NCI-H526 treated with DMSO at 0.1 percent for 48 hours (cell line): ENCODE results near the gene FREM3.
"Not testable (repeated sequence)": the region's sequence is repeated elsewhere in the genome, so short reads cannot be mapped to it uniquely, and the experiment has no call there.

Source experiments
- DNase-seq: peaks from one replicate; lab custom pipeline; 2025; lab: John Stamatoyannopoulos, UW

Gene FREM3

GRCh38 chr4:143581331-143581946, 119.0 kb downstream of the FREM3 start:
- no peak for DNase-seq

DNA sequence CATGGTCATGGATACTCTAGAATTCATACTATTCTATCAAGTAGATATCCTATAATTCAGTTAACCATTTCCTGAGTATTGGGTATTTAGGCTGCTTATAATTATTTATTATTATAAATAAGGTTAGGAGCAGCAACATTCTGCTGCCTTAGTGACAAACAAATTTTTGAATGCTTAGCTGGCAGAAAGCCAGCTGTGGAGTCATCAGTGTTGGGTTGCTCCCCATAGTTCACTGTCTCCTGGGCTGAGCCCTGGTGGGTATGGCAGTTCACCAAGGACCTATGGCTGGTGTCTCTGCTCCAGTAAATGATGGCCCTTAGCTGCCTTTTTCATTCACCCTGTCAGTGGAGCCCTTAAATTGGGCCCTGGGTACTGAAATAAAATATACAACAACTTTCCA, 125.1 kb downstream of the FREM3 start:
- DNase-seq = no peak

- no peak for DNase-seq
Observed at GRCh38 chr4:143564472-143564871, 136.0 kb downstream of the FREM3 start.

DNA sequence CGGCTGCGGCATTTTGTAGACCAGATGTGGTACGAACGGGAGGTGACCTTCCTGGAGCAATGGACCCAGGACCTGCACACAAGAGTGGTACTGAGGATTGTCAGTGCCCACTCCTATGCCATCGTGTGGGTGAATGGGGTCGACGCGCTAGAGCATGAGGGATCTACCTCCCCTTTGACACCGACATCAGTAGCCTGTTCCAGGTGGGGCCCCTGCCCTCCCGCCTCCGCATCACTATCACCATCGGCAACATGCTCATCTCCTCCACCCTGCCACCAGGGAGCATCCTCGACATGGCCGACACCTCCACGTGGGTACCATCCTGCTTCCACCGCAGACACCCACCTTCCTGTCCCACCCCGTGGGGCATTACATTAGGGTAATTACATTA, 140.7 kb downstream of the FREM3 start:
- peak; percentile 10 for DNase-seq

DNA sequence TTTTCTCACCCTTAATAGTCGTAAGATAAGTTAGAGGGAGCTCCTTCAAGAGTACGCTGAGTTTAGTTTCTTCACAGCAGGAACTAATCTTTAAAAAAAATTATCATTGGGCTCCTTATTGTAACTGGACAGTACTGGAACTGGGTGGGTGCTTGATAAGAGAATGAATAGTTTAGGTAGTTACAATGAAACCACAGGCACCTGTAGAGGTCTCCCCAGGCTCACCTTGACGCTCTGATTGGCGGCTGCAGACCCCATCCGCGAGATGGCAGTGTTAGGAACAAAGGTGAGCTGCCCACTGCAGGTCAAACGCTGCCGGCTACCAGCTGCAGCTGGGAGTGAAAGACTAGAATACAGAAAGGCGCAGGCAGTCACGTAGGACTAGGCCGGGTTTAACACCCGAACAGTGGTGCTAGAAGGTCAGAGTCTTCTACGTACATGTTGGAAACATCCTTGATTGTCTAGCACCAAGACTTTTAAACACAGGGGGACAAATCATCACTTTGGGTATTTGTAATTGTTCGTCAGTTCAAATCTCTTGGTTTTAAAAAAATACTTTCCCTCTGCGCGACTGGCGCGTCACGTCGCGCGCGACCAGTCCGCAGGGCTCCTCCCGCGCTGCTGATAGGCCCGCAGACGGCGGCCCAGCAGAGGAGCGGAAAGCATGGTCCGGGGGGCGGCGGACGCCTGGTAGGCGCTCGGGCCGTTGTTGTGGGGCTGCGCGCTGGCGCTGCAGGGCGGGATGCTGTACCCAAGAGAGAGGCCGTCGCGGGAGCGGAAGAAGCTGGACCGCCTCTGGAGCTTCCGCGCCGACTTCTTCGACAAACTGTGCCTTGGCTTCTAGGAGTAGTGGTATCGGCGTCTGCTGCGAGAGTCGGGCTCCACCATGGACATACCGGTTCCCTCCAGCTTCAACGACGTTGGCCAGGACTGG, 141.4 kb downstream of the FREM3 start:
- DNase-seq = peak; percentile 86

GRCh38 chr4:143558286-143558685, 142.2 kb downstream of the FREM3 start:
- no peak for DNase-seq

GRCh38 chr4:143555676-143556075, 144.8 kb downstream of the FREM3 start:
- DNase-seq = no peak

DNA sequence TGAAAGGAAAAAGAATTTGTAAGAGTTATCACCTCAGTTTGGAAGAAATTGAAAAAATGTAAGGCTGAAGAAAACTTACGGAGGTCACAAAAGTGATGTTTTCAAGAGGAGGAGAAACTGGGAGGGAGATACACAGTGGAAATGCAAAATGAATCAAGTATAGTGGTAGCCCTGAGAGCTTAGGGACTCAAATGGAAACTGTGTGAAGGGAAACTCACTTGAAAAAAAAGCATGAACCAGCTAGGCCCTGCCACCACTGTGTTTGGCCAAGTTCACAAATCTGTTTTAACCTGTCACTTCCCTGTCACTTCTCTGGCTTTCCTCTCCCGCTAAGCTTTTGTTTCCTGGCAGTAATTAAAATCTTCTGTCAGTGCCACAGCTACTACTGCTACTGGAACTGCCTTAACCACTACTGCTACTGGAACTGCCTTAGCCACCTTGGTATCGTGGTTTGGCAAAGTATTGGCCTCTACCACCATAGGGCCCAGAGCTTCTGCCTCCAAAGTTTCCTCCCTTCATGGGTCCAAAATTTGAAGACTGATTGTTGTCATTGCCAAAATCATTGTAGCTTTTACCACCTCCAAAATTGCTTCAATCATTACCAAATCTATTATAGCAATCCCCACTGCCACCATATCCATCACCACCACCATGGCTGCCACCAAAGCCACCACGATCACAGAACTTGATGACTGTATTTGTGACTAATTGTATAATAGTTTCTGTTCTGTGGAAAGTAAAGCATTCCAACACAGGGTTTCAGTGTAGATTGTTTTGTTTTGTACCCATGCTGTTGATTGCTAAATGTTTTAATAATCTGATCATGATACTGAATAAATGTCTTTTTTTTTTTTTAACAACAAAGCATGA, 145.5 kb downstream of the FREM3 start:
- DNase-seq = no peak

DNA sequence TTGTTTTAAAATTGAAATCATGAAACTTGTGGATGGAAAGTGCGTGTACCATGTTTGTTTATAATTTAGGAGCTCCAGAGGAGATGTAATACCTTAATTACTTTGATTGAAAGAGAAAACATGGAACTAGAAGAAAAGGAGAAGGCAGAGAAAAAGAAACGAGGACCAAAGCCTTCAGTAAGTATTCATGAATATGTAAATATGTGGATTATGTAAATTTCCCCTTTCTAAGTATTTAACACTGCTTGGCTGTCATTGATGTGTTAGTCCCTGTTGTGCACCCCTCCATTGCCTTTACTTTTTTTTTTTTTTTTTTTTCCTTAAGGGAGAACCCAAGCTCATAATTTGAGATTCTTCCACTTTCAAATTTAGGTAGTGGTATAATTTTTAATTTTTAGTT, 150.5 kb downstream of the FREM3 start:
- no peak for DNase-seq

- DNase-seq = no peak
Observed at GRCh38 chr4:143539670-143540023, 160.8 kb downstream of the FREM3 start.

- no peak for DNase-seq
Observed at GRCh38 chr4:143538979-143539669, 161.4 kb downstream of the FREM3 start.

DNA sequence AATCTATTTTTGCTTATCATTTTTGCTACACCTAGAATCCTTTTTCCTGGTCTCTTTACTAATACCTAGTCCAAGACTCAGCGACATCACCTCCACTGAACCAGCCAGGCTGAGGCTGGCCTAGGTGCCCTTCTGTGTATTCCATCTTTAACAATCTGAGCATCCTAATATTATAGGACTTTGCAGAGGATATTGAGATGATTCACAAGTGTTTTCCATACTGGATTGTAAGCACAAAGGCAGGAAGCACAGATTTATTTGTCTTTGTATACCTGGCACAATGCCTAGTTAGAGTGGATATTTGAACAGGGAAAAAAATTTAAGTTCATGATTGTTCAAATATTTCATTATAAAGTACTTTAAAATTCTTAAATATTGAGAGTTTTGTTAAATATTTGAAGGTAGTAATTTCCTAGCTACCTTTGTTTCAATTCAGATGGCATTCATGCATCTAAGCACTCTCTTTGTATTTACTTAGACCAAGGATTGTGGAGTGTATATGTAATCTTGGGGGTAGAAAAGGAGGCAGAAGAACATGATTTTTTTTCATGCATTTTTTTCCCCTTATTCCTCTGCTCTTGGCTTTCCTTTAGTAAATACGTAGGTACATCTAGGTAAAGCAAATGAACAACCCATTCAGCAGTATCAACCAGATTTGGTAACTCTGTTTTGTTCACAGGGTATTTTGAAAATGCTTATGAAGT, 168.5 kb downstream of the FREM3 start:
- DNase-seq = no peak

DNA sequence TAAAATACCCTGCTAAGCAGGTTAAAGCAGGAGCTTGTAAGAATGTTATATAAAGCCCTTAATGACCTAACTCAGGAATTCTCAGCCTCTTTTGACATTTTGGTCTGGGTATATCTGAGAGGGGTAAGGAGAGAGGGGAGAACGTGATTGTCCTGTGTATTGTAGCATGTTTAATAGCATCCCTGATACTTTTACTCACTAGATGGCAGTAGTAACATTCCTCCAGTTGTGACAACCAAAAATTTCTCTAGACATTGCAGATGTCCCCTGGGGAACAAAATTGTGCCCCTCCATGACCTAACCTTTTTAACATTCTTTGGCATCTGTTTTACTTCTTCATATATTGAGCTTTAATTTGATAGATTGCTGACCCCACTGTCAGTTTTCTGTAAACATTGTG, 169.1 kb downstream of the FREM3 start:
- DNase-seq = no peak

DNA sequence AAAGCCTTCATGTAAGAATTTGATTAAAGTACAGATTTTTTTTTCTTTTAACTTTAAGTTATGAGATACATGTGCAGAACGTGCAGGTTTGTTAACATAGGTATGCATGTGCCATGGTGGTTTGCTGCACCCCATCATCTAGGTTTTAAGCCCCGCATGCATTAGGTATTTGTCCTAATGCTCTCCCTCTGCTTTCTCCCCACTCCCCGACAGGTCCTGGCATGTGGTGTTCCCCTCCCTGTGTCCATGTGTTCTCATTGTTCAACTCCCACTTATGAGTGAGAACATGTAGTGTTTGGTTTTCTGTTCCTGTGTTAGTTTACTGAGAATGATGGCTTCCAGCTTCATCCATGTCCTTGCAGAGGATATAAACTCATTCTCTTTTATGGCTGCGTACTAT, 172.4 kb downstream of the FREM3 start:
- DNase-seq = not testable (repeated sequence)
